ENCODE data around the gene SEMA4B. TPM values are rescaled to one million over a fixed set of nuclear protein-coding genes. Genes with fewer than 3 reads are reported as not detected.

The SEMA4B gene
- total and polyA plus RNA-seq, 10 of the 15 experiments (the other 5 are each of a cell fraction or from before 2014, with no cell fraction given): 0.87 to 26.0 (median 9.3) TPM

DNA sequence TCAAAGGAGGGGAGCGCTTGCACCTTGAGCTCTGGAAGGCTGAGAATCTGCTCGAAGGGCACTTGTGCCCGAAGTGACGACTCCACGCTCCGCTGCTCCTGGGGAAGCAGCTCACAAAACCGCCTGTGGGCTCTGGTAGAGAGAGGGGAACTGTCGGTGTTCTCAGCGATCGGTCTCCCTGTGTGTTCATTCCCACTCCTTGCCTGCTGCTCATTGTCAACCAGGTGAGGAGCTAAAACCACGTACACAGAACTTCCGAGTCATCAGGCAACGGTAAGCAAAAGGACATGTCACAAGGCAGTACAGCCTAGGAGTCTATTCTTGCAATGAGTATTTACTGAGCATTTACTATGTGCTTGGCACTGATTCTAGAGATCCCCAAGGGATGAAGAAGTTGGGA is 31.1 kb downstream of the SEMA4B start:
- ChIA-PET CTCF (interaction anchor here (0.8 to 4.8 kb wide), 26 partner anchors 10 to 699 kb away, joined by 3 to 38 read pairs (median 6); partner anchors contain the start of genes NGRN and SEMA4B), RAD21 (ENCODE audit: unreplicated experiment) (interaction anchor here (0.6 to 3.6 kb wide), 23 partner anchors 9 to 334 kb away, joined by 3 to 47 read pairs (median 4); partner anchors contain the start of genes NGRN, SEMA4B and TTLL13), SMC1A (ENCODE audit: uncharacterized antibody, unreplicated experiment) (interaction anchor here (0.8 to 4.5 kb wide), 29 partner anchors 10 to 703 kb away, joined by 3 to 70 read pairs (median 5); partner anchors contain the start of genes NGRN, TTLL13 and UNC45A), POLR2A (interaction anchor here (0.5 to 4.9 kb wide), 17 partner anchors 10 to 130 kb away, joined by 3 to 31 read pairs (median 4); partner anchors contain the start of genes IDH2 and SEMA4B)
- WGBS (ENCODE audit: insufficient coverage, insufficient replicate concordance, low lambda C conversion rate, missing lambda C conversion rate): under 1% methylated on average over 13 of the region's 13 CpGs
- Histone ChIP-seq H3K9ac (ENCODE audit: control insufficient read depth, insufficient read depth, low read length) (peak overlapping the region; percentile 85), H3K27ac (ENCODE audit: control insufficient read depth, insufficient read depth) (peak overlapping the region; percentile 66), H3K4me1 (ENCODE audit: control insufficient read depth, insufficient read depth, low read length) (peaks cover 28% of the 10 kb centered on the region), H3K36me3 (ENCODE audit: control insufficient read depth in 2 of 2, insufficient read depth in 2 of 2, low read length in 1 of 2) (peaks cover 14 to 16% of the 10 kb centered on the region in 2 experiments; a peak in 3 of 4 replicates), H2AFZ (ENCODE audit: control insufficient read depth, low read depth, low read length) (peak overlapping the region; percentile 1; the same call in 1 of the 2 replicates), H3K9me3 (replicated peaks; ENCODE audit: control insufficient read depth, insufficient read depth, low read length) (no peaks in the 10 kb centered on the region), H3K79me2 (ENCODE audit: control insufficient read depth, insufficient read depth, low read length) (peaks cover 19% of the 10 kb centered on the region), H3K27me3 (replicated peaks in 1 of 2; ENCODE audit: control insufficient read depth in 2 of 2, insufficient read depth in 2 of 2, low read length in 1 of 2) (no peaks in the 10 kb centered on the region), H3K4me3 (peak overlapping the region; percentile 79), H3K4me2 (ENCODE audit: control insufficient read depth, insufficient read depth) (peak overlapping the region; percentile 88), H4K20me1 (ENCODE audit: control insufficient read depth, insufficient read depth) (no peaks in the 10 kb centered on the region)
- no TSS peak for BruUV-seq (replicated peaks)
- DNase-seq (ENCODE audit: low read depth, low spot score): no peak
- intact Hi-C loops (cut with micrococcal nuclease; ENCODE audit: unreplicated experiment): loop anchor here (2.0 to 5.0 kb wide), 6 partner anchors 27 to 430 kb away; partner anchors contain the start of gene AP3S2
- ATAC-seq: peak; percentile 10
- no peak for FAIRE-seq
- peak in 1 of 2 experiments; percentile 22; a peak in 1 of 4 replicates for TF ChIP-seq BHLHE40 (IDR thresholded peaks at IDR 0.05; ENCODE audit: borderline replicate concordance in 1 of 2, low read depth in 2 of 2, low read length in 1 of 2)
- TF ChIP-seq IKZF1 (conservative IDR thresholded peaks at IDR 0.05): peak; percentile 38
- peak; percentile 26; the same call in 1 of the 2 replicates for TF ChIP-seq DPF2 (IDR thresholded peaks at IDR 0.05)
- peak; percentile 98 for TF ChIP-seq PAX5 (IDR thresholded peaks at IDR 0.05; ENCODE audit: borderline replicate concordance, low read depth, low read length)
- TF ChIP-seq, protein P1, sequence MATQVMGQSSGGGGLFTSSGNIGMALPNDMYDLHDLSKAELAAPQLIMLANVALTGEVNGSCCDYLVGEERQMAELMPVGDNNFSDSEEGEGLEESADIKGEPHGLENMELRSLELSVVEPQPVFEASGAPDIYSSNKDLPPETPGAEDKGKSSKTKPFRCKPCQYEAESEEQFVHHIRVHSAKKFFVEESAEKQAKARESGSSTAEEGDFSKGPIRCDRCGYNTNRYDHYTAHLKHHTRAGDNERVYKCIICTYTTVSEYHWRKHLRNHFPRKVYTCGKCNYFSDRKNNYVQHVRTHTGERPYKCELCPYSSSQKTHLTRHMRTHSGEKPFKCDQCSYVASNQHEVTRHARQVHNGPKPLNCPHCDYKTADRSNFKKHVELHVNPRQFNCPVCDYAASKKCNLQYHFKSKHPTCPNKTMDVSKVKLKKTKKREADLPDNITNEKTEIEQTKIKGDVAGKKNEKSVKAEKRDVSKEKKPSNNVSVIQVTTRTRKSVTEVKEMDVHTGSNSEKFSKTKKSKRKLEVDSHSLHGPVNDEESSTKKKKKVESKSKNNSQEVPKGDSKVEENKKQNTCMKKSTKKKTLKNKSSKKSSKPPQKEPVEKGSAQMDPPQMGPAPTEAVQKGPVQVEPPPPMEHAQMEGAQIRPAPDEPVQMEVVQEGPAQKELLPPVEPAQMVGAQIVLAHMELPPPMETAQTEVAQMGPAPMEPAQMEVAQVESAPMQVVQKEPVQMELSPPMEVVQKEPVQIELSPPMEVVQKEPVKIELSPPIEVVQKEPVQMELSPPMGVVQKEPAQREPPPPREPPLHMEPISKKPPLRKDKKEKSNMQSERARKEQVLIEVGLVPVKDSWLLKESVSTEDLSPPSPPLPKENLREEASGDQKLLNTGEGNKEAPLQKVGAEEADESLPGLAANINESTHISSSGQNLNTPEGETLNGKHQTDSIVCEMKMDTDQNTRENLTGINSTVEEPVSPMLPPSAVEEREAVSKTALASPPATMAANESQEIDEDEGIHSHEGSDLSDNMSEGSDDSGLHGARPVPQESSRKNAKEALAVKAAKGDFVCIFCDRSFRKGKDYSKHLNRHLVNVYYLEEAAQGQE (IDR thresholded peaks at IDR 0.05; ENCODE audit: low read depth, low read length): no peak
- TF ChIP-seq MTA2 (IDR thresholded peaks at IDR 0.05; ENCODE audit: low read depth): no peak
- no peak for TF ChIP-seq PAX8 (IDR thresholded peaks at IDR 0.05)
- no peak for TF ChIP-seq WRNIP1 (IDR thresholded peaks at IDR 0.05; ENCODE audit: borderline replicate concordance, low read depth, low read length)
- TF ChIP-seq SMARCA5 (IDR thresholded peaks at IDR 0.05): 0 out of 2 replicates have a peak, but pooled peaks have one; percentile 67
- TF ChIP-seq, protein P2, sequence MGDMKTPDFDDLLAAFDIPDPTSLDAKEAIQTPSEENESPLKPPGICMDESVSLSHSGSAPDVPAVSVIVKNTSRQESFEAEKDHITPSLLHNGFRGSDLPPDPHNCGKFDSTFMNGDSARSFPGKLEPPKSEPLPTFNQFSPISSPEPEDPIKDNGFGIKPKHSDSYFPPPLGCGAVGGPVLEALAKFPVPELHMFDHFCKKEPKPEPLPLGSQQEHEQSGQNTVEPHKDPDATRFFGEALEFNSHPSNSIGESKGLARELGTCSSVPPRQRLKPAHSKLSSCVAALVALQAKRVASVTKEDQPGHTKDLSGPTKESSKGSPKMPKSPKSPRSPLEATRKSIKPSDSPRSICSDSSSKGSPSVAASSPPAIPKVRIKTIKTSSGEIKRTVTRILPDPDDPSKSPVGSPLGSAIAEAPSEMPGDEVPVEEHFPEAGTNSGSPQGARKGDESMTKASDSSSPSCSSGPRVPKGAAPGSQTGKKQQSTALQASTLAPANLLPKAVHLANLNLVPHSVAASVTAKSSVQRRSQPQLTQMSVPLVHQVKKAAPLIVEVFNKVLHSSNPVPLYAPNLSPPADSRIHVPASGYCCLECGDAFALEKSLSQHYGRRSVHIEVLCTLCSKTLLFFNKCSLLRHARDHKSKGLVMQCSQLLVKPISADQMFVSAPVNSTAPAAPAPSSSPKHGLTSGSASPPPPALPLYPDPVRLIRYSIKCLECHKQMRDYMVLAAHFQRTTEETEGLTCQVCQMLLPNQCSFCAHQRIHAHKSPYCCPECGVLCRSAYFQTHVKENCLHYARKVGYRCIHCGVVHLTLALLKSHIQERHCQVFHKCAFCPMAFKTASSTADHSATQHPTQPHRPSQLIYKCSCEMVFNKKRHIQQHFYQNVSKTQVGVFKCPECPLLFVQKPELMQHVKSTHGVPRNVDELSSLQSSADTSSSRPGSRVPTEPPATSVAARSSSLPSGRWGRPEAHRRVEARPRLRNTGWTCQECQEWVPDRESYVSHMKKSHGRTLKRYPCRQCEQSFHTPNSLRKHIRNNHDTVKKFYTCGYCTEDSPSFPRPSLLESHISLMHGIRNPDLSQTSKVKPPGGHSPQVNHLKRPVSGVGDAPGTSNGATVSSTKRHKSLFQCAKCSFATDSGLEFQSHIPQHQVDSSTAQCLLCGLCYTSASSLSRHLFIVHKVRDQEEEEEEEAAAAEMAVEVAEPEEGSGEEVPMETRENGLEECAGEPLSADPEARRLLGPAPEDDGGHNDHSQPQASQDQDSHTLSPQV (IDR thresholded peaks at IDR 0.05): no peak
- in situ Hi-C loops (cut with MboI): no loop called here
